Measurements from ENCODE around the gene CTSW.
"Not testable (repeated sequence)": the region's sequence is repeated elsewhere in the genome, so short reads cannot be mapped to it uniquely, and the experiment has no call there.

Gene CTSW

GRCh38 chr11:65879617-65880016 is at the start of gene CTSW:
TSS of gene CTSW (plus strand) at chr11:65879837. CDS start at chr11:65879855, 18 bp downstream.
- DNase-seq = no peak

- not testable (repeated sequence) for DNase-seq
These were observed 47.4 kb upstream of the CTSW start for GRCh38 chr11:65832231-65832630.

- peak; percentile 70 to 98 (median 92) for DNase-seq
These were observed 46.2 kb upstream of the CTSW start, which contains the start of gene SNX32 for GRCh38 chr11:65833297-65834030. TSS of gene SNX32 (plus strand) at chr11:65833963. CDS start at chr11:65834066, 103 bp downstream.

- no peak for DNase-seq
These were observed 45.4 kb upstream of the CTSW start for GRCh38 chr11:65834202-65834601.

- no peak for DNase-seq
These were observed 37.5 kb upstream of the CTSW start for GRCh38 chr11:65842144-65842543.

GRCh38 chr11:65843811-65844210 is 35.8 kb upstream of the CTSW start:
- no peak for DNase-seq

GRCh38 chr11:65844231-65844872 is 35.3 kb upstream of the CTSW start:
- no peak for DNase-seq

GRCh38 chr11:65847746-65848145 is 31.9 kb upstream of the CTSW start:
- no peak for DNase-seq

- not testable (repeated sequence) for DNase-seq
These were observed 30.9 kb upstream of the CTSW start for GRCh38 chr11:65848693-65849092.

GRCh38 chr11:65849366-65849765 is 30.3 kb upstream of the CTSW start:
- no peak for DNase-seq

- DNase-seq = no peak
These were observed 29.8 kb upstream of the CTSW start for GRCh38 chr11:65849771-65850216.

GRCh38 chr11:65850217-65851082 is 29.2 kb upstream of the CTSW start:
- DNase-seq = no peak

- DNase-seq = no peak
These were observed 28.5 kb upstream of the CTSW start for GRCh38 chr11:65851083-65851579.

- no peak for DNase-seq
These were observed 27.7 kb upstream of the CTSW start for GRCh38 chr11:65851811-65852507.

GRCh38 chr11:65852508-65853245 is 27.0 kb upstream of the CTSW start:
- no peak for DNase-seq

- DNase-seq = no peak
These were observed 26.2 kb upstream of the CTSW start for GRCh38 chr11:65853246-65853979.

GRCh38 chr11:65854161-65854592 is 25.5 kb upstream of the CTSW start:
- DNase-seq = no peak

- DNase-seq = no peak
These were observed 24.5 kb upstream of the CTSW start for GRCh38 chr11:65854852-65855837.
